SK-MEL-5 (cell line): ENCODE measurements around the gene SLC15A2. TPM values are rescaled to one million over a fixed set of nuclear protein-coding genes. Genes with fewer than 3 reads are reported as not detected.
A peak's percentile ranks its signal among the peaks of the same experiment; 100 is the strongest.

Experiments
- DNase-seq: peaks from one replicate; pipeline ENCODE4 v3.0.0-alpha.2; 2016; ENCODE audit warnings: low read depth, low spot score
- in situ Hi-C: cut with HindIII; loops from 2 replicates; pipeline ENCODE4 v1.10.0; 2016; ENCODE audit warnings: low sequenced_read_pairs, high pct_unique_total_duplicates, low pct_unique_long_range_greater_than_20kb
- total RNA-seq: library from RNA; depleted of rRNA; stranded (reverse); fragments of >200 nt; shearing (Covaris generic); gene quantifications from 2 replicates; pipeline ENCODE4 v1.2.3, GENCODE V29; 2014; rRNA removed

SLC15A2 gene
- total RNA-seq, 1 experiment from 2014 or later: 1.2 TPM

GRCh38 chr3:121969631-121970030 lies 75.4 kb downstream of the SLC15A2 start:
- in situ Hi-C loops: no loop called here
- no peak for DNase-seq

GRCh38 chr3:121970047-121970446 lies 75.8 kb downstream of the SLC15A2 start:
- in situ Hi-C loops: no loop called here
- no peak for DNase-seq

GRCh38 chr3:121974601-121975111 lies 80.5 kb downstream of the SLC15A2 start:
- DNase-seq: no peak
- in situ Hi-C loops: no loop called here

- in situ Hi-C loops: no loop called here
- no peak for DNase-seq
These were observed 81.6 kb downstream of the SLC15A2 start for GRCh38 chr3:121975702-121976302.

- no peak for DNase-seq
- in situ Hi-C loops: no loop called here
These were observed 82.5 kb downstream of the SLC15A2 start for GRCh38 chr3:121976727-121977126.

- in situ Hi-C loops: no loop called here
- DNase-seq: no peak
These were observed 85.0 kb downstream of the SLC15A2 start for GRCh38 chr3:121979246-121979645.

GRCh38 chr3:121979734-121980449 lies 85.7 kb downstream of the SLC15A2 start:
- in situ Hi-C loops: no loop called here
- no peak for DNase-seq

- in situ Hi-C loops: no loop called here
- no peak for DNase-seq
These were observed 86.2 kb downstream of the SLC15A2 start for GRCh38 chr3:121980450-121980796.

GRCh38 chr3:121981473-121981872 lies 87.3 kb downstream of the SLC15A2 start:
- in situ Hi-C loops: no loop called here
- no peak for DNase-seq

GRCh38 chr3:121985846-121986245 lies 91.6 kb downstream of the SLC15A2 start:
- in situ Hi-C loops: no loop called here
- no peak for DNase-seq

- DNase-seq: no peak
These were observed 93.9 kb downstream of the SLC15A2 start for GRCh38 chr3:121988146-121988545.

GRCh38 chr3:121989943-121990342 lies 95.7 kb downstream of the SLC15A2 start:
- peak; percentile 35 for DNase-seq
- in situ Hi-C loops: no loop called here

More at GRCh38 chr3:121988146-121988545, 93.9 kb downstream of the SLC15A2 start:
- in situ Hi-C loops: no loop called here

- DNase-seq: no peak
- in situ Hi-C loops: no loop called here
These were observed 98.7 kb downstream of the SLC15A2 start for GRCh38 chr3:121992601-121993560.

Other genes with a start within 250 kb of the SLC15A2 start
- 0.13 TPM in 1 of 2 replicates, not detected in the other for gene HCLS1, start 233.5 kb upstream of the SLC15A2 start, total RNA-seq
- gene GOLGB1, start 144.7 kb upstream of the SLC15A2 start, total RNA-seq: 23.0 and 29.8 TPM in 2 replicates
- gene IQCB1, start 59.3 kb upstream of the SLC15A2 start, total RNA-seq: 13.9 and 16.2 TPM in 2 replicates
- gene EAF2, start 59.2 kb upstream of the SLC15A2 start, total RNA-seq: 2.7 and 3.9 TPM in 2 replicates
- not detected in 2 replicates for gene ILDR1, start 127.8 kb downstream of the SLC15A2 start, total RNA-seq
- not detected in 2 replicates for gene CD86, start 161.0 kb downstream of the SLC15A2 start, total RNA-seq